ENCODE results near the gene MAP3K13.

MAP3K13 gene

DNA sequence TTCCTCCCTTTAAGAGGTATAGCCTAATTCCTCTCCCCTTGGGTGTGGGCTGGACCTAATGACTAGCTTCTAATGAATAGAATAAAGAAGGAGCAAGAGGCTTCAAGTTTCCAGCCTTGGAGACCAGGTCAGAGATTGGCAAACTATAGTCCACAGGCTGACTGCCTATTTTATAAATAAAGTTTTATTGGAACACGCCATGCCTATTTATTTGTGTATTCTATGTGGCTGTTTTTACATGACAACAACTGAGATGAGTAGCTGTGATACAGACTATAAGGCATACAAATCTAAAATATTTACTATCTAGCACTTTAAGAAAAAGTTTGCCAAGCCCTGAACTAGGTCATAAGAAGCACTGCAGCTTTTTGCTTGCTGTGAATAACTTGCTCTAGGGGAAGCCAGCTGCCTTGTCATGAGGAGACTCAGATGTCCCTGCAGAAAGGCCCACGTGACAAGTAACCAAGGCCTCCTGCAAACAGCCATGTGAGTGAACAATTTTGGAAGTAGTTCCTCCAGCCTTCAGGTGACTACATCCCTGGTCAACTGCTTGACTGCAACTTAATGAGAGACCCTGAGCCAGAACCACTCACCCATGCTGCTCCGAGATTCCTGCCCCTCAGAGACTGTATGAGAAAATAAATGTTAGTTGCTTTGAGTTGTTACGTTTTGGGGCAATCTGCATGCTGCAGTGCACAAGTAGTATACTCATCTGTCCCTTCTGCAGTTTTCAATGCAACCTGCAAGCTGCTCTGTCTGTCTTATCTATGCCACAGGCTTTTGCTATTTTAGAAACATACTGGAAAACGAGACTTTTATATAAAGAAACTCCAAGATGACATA lies 21.1 kb upstream of the MAP3K13 start:
- TF ChIP-seq, protein P1, sequence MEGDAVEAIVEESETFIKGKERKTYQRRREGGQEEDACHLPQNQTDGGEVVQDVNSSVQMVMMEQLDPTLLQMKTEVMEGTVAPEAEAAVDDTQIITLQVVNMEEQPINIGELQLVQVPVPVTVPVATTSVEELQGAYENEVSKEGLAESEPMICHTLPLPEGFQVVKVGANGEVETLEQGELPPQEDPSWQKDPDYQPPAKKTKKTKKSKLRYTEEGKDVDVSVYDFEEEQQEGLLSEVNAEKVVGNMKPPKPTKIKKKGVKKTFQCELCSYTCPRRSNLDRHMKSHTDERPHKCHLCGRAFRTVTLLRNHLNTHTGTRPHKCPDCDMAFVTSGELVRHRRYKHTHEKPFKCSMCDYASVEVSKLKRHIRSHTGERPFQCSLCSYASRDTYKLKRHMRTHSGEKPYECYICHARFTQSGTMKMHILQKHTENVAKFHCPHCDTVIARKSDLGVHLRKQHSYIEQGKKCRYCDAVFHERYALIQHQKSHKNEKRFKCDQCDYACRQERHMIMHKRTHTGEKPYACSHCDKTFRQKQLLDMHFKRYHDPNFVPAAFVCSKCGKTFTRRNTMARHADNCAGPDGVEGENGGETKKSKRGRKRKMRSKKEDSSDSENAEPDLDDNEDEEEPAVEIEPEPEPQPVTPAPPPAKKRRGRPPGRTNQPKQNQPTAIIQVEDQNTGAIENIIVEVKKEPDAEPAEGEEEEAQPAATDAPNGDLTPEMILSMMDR (IDR thresholded peaks at IDR 0.05), result no peak
- Histone ChIP-seq H3K27ac (no peak overlapping the region), H3K4me3 (no peak overlapping the region)
- DNase-seq (ENCODE audit: low spot score), result no peak

- TF ChIP-seq, protein P1 (IDR thresholded peaks at IDR 0.05), result no peak
- no peak for DNase-seq (ENCODE audit: low spot score)
- Histone ChIP-seq H3K4me3 (no peak overlapping the region), H3K27ac (no peak overlapping the region)
Observed at GRCh38 chr3:185342459-185343174, 20.3 kb upstream of the MAP3K13 start.

DNA sequence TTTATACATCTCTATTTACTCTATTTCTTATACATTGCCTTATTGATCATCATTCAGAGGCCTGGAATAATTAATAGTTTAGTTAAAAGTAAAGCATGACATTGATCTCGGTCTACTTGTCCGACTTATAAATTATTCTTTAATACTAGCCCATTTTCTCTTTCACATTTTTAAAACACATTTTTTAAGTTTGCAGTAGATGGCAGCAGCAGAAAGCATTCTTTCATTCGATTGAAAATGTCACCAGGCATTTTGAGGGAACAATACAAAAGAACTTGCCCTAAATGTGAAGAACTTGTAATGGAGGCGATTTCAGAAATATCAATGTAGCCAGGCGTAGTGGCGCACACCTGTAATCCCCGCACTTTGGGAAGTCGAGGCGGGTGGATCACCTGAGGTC lies 15.5 kb upstream of the MAP3K13 start:
- TF ChIP-seq, protein P1 (IDR thresholded peaks at IDR 0.05), result no peak
- no peak for DNase-seq (ENCODE audit: low spot score)
- H3K4me3 ChIP-seq, result no peak overlapping the region
- H3K27ac ChIP-seq, result no peak overlapping the region

DNA sequence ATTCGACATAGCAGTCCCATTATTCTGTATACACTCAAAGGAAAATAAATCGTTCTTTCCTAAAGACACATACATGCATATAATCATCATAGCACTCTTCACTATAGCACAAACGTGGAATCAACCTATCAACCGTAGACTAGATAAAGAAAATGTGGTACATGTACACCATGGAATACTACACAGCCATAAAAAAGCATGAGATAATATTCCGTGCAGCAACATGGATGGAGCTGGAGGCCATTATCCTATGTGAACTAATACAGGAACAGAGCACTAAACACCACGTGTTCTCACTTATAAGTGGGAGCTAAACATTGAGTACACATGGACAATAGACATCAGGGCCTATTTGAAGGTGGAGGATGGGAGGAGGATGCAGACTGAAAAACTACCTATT lies 12.1 kb upstream of the MAP3K13 start:
- no peak for DNase-seq (ENCODE audit: low spot score)
- Histone ChIP-seq H3K4me3 (no peak overlapping the region), H3K27ac (no peak overlapping the region)
- TF ChIP-seq, protein P1 (IDR thresholded peaks at IDR 0.05), result no peak

- TF ChIP-seq, protein P1 (IDR thresholded peaks at IDR 0.05), result no peak
- no peak overlapping the region for H3K4me3 ChIP-seq
Observed at GRCh38 chr3:185351396-185351795, 11.5 kb upstream of the MAP3K13 start.

GRCh38 chr3:185353225-185353624 lies 9.7 kb upstream of the MAP3K13 start:
- DNase-seq (ENCODE audit: low spot score), result no peak
- Histone ChIP-seq H3K27ac (no peak overlapping the region), H3K4me3 (no peak overlapping the region)
- TF ChIP-seq, protein P1 (IDR thresholded peaks at IDR 0.05), result no peak

More at GRCh38 chr3:185351396-185351795, 11.5 kb upstream of the MAP3K13 start:
- DNase-seq (ENCODE audit: low spot score), result no peak
- no peak overlapping the region for H3K27ac ChIP-seq
